OCI-M1 (cell line): ENCODE data around the gene IBA57.

ENCODE experiments used
- DNase-seq: peaks from one replicate; lab custom pipeline; 2025; lab: John Stamatoyannopoulos, UW

IBA57 gene

GRCh38 chr1:228144993-228145343 lies 20.6 kb upstream of the IBA57 start:
- DNase-seq = no peak

GRCh38 chr1:228145463-228146416 lies 19.9 kb upstream of the IBA57 start:
- DNase-seq = no peak

DNA sequence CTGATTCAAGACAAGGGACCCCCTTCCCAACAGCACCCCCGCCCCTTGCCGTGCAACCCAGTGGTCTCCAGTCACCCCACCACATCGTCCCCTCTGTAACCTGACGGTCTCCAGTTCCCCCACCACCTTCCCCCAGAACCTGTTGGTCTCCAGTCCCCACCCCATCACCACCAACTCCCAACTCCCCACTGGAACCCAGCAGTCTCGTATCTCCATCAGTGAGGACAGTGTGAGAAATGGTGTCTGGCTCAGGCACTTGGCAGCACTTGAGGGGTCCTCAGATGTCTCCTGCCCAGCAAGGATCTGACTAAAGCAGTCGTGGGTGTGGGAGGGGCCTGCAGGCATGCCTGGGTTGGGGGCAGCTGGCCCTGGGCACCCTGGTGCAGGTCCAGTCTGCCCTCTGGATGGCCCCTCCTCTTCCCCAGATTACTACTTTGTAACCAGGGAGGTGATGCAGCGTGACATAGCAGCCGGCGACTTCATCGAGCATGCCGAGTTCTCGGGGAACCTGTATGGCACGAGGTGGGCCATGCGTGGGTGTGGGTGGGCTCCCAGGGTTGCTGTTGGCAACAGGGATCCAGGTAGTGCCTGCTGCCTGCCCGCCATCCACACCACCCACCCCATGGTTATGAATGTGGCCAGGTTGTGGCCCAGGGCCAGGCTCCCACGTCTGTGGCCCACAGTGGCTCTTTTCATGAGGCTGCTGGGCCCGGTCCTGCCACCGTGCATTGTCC lies 19.0 kb upstream of the IBA57 start:
- DNase-seq = no peak

GRCh38 chr1:228147151-228147693 lies 18.4 kb upstream of the IBA57 start:
- no peak for DNase-seq

- no peak for DNase-seq
Observed at GRCh38 chr1:228147768-228148167, 17.8 kb upstream of the IBA57 start.

GRCh38 chr1:228148196-228148861 lies 17.3 kb upstream of the IBA57 start:
- no peak for DNase-seq

- DNase-seq = no peak
Observed at GRCh38 chr1:228148935-228149405, 16.6 kb upstream of the IBA57 start.

DNA sequence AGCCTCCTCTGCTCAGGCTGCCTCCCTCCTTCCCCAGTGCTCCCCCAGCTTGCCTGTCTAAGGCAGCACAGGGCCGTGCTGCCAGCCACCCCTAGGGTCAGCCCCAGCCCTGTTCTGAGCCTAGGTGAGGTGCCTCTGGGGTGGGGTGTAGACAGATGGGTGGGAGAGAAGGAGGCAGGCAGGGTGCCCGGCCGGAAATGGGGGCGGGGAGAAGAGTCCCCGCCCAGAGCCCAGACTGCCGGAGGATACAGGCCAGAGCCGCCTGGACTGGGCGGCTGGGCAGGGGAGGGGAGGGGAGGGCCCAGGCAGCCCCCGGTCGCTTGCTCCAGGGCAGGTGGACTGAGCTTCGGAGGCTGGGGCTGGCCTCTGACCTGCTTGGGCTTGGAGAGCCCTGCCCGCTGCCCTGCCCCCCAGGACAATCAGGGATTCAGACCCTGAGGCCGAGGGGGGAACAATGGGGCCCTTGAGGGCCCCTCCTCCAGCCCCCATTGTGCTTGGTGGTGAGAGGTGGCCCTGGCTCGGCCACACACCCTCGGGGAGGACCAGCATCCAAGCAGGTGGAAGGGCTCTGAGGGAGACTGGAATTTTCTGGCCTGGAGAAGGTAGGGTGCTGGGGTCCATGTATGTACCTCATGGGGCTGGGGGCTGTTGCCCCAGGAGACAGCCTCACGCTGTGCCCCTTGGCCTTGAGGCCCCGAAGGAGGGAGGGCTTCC lies 16.0 kb upstream of the IBA57 start, which contains the start of gene GJC2:
Gene GJC2 (plus strand): TSS at position 525 of the 714 bp plus-strand sequence. CDS start 7,829 bp downstream, outside the sequence.
- no peak for DNase-seq

GRCh38 chr1:228150120-228150460 lies 15.5 kb upstream of the IBA57 start:
- DNase-seq = no peak

GRCh38 chr1:228150461-228151179 lies 15.0 kb upstream of the IBA57 start:
- DNase-seq = no peak

DNA sequence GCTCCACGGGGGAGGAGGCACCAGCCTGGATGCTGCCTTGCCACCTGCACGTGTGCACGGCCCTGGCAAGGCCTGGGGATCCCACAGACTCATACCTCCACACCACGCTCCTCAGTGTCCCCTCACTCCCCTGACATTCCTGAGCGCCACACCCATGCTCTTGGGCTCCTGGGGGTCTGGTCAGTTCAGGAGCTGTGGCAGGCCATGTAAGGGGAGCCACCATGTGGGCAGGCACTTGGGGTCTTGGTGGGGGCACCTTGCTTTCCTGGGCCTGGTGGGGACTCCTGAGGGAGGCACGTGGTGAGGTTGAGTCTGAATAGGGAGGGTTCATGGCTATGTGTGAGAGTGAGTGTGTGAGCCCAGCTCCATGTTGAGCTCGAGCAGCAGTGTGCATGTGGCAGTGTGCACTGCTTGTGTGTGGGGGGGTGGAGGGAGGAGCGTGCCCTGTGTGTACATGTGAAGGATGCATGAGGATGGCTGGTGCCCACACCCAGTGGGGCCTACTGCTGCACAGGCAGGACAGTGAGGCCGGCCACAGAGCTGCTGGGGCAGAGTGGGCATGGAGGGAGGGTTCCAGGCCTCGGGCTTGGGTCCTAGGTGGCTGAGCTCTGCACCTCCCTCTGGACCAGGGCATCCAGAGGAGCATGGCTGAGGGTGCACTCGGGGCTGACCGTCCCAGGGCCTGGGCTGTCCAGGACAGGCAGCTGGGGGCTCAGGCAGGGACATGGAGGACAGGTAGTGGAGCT lies 14.3 kb upstream of the IBA57 start:
- no peak for DNase-seq

- no peak for DNase-seq
Observed at GRCh38 chr1:228152097-228152917, 13.3 kb upstream of the IBA57 start.

DNA sequence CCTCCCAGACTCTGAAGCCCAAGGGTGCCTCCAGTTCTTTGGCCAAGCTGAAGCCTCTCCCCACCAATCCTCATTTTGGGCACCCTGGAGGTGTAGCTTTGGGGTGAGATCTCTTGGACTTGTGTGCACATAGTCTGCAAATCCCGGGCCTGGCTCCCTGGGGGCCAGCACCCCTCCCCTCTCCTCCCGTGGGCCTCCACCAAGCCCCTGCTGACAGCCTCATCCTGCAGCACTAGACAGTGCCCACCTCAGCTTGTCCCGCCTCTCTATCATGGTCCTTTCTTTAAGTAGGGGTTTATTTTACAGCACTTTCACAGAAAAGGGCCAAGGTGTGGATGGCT lies 12.7 kb upstream of the IBA57 start:
- no peak for DNase-seq

- no peak for DNase-seq
Observed at GRCh38 chr1:228154021-228154669, 11.5 kb upstream of the IBA57 start.

DNA sequence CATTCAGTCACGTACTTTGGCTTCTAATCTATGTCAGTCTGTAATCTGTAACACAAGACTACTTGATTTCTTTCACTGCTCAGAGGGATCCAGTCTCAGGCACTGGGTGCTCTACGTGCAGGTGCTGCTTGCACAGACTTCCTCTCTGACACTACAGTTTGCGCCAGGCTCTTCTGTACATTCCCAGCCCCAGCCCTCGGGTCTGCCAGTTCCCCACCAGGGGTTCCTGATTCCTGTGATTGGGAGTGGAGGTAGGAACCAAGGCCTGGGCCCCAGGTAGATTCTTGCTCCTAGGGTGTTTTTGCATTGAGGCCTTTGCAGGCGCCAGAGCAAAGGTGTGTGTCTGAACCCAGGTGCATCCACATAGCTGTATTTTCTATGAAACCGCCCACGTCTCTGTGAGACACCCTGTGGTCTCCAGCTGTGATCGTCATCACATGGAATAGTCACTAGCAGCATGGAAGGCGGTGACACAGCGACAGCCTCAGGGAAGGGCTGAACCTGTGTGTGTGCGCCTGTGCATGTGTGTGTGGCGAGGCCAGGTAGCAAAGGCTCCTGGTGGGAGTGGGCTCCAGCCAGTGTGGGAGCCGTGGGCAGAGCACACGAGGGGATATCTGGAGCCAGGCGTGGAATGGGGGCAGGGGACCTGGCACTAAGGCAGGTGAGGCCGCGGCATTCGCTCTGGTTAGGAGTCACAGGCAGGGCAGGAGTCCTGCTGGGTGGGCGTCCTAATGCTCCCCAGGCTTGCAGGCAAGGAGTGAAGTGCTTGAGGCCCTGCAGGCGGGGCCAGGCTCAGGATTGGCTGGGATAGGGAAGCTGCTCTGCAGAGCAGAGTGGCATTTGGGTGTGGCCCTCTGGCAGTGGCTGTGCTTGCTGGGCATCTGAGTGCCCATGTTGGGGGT lies 10.7 kb upstream of the IBA57 start:
- DNase-seq = no peak

GRCh38 chr1:228155596-228156514 lies 9.7 kb upstream of the IBA57 start:
- DNase-seq = no peak

DNA sequence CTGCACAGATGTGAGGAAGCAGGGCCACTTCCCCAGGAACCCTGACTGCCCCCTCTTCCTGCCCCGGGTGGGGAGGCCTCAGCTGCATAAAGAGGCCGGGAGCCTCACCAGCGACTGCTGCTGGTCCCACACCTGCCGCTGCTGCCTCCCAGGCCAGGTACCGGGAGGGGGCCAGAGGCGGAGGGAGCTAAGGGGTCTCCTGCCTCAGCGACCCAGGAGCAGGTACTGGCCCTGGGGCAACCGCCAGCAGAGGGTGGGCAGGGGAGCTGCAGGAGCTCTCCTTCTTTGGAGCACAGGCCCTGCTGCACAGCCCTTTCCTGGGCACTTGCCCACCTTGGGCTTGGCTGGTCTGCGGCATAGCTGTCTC lies 9.1 kb upstream of the IBA57 start:
- DNase-seq = no peak
